Measurements from ENCODE around the gene ENHO.

Gene ENHO

DNA sequence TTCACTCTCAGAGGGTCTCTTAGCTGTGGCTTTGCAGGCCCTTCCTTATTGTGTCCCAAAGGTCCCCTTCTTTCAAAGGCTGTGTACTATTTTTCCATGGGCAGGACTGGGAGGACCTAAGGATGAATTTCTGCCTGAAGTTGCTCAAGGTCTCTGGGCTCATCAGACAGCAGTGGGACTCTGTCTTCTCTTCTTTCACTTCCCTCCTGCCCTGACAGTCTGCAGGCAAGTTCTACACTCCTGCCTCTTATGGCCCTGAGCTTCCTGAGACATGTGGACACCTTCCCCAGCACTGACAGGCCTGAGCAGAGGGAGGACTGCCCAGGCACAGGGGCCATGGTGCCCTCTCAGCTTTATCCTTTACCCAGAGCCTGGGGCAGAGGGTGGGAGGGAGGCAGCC is 14.8 kb downstream of the ENHO start:
- TF ChIP-seq, protein P1, sequence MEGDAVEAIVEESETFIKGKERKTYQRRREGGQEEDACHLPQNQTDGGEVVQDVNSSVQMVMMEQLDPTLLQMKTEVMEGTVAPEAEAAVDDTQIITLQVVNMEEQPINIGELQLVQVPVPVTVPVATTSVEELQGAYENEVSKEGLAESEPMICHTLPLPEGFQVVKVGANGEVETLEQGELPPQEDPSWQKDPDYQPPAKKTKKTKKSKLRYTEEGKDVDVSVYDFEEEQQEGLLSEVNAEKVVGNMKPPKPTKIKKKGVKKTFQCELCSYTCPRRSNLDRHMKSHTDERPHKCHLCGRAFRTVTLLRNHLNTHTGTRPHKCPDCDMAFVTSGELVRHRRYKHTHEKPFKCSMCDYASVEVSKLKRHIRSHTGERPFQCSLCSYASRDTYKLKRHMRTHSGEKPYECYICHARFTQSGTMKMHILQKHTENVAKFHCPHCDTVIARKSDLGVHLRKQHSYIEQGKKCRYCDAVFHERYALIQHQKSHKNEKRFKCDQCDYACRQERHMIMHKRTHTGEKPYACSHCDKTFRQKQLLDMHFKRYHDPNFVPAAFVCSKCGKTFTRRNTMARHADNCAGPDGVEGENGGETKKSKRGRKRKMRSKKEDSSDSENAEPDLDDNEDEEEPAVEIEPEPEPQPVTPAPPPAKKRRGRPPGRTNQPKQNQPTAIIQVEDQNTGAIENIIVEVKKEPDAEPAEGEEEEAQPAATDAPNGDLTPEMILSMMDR (IDR thresholded peaks at IDR 0.05; ENCODE audit: low read depth, low read length): no peak
- H3K4me3 ChIP-seq (replicated peaks in 1 of 2; ENCODE audit: low read depth in 2 of 2, low read length in 2 of 2): no peak overlapping the region
- DNase-seq (ENCODE audit: low read depth in 2 of 2): no peak

DNA sequence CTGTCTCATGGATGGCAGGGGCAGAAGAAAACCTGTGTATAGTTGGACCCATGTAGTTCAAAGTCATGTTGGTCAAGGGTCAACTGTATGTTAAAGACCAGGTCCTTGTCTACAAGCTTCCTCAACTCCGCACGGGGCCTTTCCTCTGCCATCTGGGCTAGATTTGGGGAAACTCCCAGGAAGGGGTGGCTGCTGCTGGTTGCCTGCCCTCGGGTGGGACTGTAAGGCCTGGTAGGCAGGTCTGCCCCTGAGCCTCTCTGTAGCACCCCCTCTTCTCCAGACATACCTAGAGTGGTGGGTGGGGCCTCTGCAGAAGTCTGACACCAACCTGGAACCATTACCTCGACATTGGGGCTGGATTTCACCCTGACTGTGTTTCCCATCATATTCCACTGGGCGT is 15.2 kb downstream of the ENHO start:
- no peak for DNase-seq (ENCODE audit: low read depth in 2 of 2)
- H3K4me3 ChIP-seq (replicated peaks in 1 of 2; ENCODE audit: low read depth in 2 of 2, low read length in 2 of 2): no peak overlapping the region
- TF ChIP-seq, protein P1 (IDR thresholded peaks at IDR 0.05; ENCODE audit: low read depth, low read length): no peak

DNA sequence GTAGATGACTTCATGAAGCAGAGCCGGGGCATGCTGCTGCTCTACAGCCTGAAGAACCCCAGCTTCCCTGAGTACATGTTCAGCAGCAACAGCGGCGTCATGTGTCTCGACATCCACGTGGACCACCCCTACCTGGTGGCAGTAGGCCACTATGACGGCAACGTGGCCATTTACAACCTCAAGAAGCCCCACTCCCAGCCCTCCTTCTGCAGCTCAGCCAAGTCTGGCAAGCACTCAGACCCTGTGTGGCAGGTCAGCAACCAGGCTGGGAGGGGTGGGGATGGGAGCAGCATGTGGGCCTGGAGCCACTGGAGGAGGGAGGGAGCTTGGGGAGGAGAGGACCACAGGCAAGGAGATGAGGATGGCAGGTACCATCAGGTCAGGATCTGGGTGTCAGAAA is 16.2 kb downstream of the ENHO start:
- TF ChIP-seq, protein P1 (IDR thresholded peaks at IDR 0.05; ENCODE audit: low read depth, low read length): no peak
- H3K4me3 ChIP-seq (replicated peaks in 1 of 2; ENCODE audit: low read depth in 2 of 2, low read length in 2 of 2): no peak overlapping the region
- DNase-seq (ENCODE audit: low read depth in 2 of 2): no peak

DNA sequence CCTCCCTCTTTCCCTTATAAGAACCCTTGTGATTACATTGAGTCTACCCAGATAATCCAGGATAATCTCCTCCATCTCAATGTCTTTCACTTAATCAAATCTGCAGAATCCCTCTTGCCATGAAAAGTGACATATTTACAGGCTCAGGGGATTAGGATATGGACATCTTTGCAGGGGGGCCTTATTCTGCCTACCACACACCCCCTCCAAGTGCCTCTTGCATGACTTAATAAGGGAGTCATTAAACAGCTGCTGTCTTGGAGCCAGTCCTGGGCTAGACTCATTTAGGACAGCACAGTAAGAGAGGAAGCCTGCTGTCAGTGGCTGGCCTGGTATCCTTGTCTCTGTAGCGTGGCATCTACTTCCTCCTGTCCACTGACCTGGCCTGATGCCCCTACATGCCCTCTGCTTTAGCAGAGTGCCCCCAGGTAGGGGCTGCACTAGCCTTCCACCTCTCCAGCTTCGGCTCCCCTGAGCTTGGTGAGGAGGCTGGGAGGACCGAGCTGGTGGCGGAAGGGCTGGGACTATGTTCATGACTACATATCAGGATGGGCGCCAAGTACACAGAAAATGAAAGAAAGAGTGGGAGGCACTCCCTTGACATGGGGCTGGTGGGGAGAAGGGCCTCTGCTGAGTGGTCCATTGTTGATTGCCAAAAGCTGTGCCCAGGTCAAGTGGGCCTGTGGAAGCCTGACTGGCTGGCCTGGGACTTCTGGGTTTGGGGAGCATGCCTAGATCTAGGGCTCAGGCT is 17.2 kb downstream of the ENHO start:
- DNase-seq (ENCODE audit: low read depth in 2 of 2): no peak
- H3K4me3 ChIP-seq (replicated peaks in 1 of 2; ENCODE audit: low read depth in 2 of 2, low read length in 2 of 2): no peak overlapping the region
- TF ChIP-seq, protein P1 (IDR thresholded peaks at IDR 0.05; ENCODE audit: low read depth, low read length): no peak

DNA sequence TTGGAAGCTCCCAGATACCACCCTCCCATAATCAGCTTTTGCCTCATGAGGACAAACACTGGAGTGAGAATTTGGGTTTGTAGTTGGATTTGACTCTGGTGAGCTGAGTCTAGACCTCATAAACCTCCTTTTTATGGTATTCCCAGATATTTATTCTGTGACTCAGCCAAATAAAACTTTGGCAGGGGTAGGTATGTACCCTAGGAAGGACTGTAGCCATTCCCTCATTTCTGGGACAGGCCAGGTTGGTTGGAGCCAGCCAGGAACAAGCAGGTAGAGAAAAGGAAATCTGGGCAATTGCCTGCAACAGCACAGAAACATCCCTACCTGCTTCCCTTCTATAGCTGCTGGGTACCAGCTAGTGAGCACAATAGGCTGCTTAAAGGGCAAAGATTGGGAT is 19.4 kb downstream of the ENHO start:
- H3K4me3 ChIP-seq (replicated peaks in 1 of 2; ENCODE audit: low read depth in 2 of 2, low read length in 2 of 2): no peak overlapping the region
- DNase-seq (ENCODE audit: low read depth in 2 of 2): no peak
- TF ChIP-seq, protein P1 (IDR thresholded peaks at IDR 0.05; ENCODE audit: low read depth, low read length): no peak

DNA sequence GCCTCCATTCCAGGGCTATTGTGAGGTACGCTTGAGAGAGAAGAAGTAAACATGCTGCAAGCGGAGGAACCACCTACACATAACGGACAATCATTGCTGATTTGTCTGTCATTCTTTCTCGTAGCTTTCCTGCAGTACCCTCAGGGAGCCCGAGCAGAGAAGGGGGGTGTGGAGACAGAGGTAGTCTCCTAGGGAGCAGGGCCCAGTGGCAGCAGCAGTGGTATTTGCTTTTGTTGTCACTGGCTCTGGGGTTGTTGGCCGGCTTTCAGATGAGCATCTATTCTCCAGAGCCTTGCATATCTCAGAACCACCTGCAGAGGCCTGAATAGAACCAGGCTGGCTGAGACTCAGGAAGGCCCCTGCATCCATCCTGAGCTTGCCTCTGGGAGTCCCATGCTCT is 19.9 kb downstream of the ENHO start:
- TF ChIP-seq, protein P1 (IDR thresholded peaks at IDR 0.05; ENCODE audit: low read depth, low read length): no peak
- no peak for DNase-seq (ENCODE audit: low read depth in 2 of 2)
- no peak overlapping the region for H3K4me3 ChIP-seq (replicated peaks in 1 of 2; ENCODE audit: low read depth in 2 of 2, low read length in 2 of 2)

DNA sequence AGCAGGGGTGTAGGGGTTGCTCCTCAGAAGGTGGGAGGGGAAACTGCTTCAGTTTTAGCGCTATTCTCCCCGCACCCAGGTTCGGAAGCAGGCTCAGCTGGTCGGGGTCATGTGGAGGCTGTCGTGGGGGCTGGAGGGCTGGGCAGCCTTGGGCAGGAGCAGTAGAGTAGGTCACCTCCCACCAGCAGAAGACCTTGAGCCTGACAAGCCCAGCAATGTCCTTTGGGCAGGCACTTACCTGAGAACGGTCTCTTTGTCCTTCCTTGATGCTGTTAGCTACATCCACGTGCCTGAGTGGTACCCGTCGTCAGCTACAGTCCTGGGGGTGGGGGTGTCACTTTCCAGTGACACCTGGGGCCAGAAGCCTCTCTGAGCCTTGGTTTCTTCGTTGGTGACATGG is 20.3 kb downstream of the ENHO start:
- no peak overlapping the region for H3K4me3 ChIP-seq (replicated peaks in 1 of 2; ENCODE audit: low read depth in 2 of 2, low read length in 2 of 2)
- no peak for DNase-seq (ENCODE audit: low read depth in 2 of 2)
- TF ChIP-seq, protein P1 (IDR thresholded peaks at IDR 0.05; ENCODE audit: low read depth, low read length): no peak

Measured in cardiac fibroblast (primary cell).